B cell (primary cell): ENCODE measurements around the gene DOCK4. TPM values are rescaled to one million over a fixed set of nuclear protein-coding genes. Genes with fewer than 3 reads are reported as not detected.

Source experiments
- ATAC-seq: fragments of 200-7000 bp; cut with Tn5 transposase; one replicate; pipeline ENCODE4 v1.10.0; 2021; ENCODE audit warnings: low read depth, mild to moderate bottlenecking, moderate number of reproducible peaks, moderate library complexity
- CTCF ChIA-PET: fragments of 350-600 bp; sonication (Branson Sonifier 250); formaldehyde crosslinking; loops from one replicate; lab custom pipeline; 2021; ENCODE audit warnings: antibody characterized with exemption, inconsistent platforms; lab: Charles Lee
- POLR2A ChIA-PET: fragments of 350-600 bp; sonication (Branson Sonifier 250); formaldehyde crosslinking; loops from one replicate; lab custom pipeline; 2021; ENCODE audit warnings: antibody characterized with exemption; lab: Charles Lee
- DNase-seq: peaks from one replicate; pipeline ENCODE4 v3.0.0; 2013
- H2AFZ ChIP-seq: 2 replicates; pipeline ENCODE4 v1.6.1; 2012; ENCODE audit warnings: mild to moderate bottlenecking, low read depth, low read length; ENCODE audit not compliant: insufficient read depth, poor library complexity, severe bottlenecking
- H3K27ac ChIP-seq, 2 donors: 1 replicate in 1 of 2; 2 replicates in 1 of 2; pipeline ENCODE4 v1.5.1; 2012 to 2013; ENCODE audit warnings: low read length in 2 of 2, mild to moderate bottlenecking in 2 of 2, moderate library complexity in 1 of 2
- H3K27me3 ChIP-seq, 4 experiments: fragments of 200-600 bp in 1 of 4; sonication (generic) in 1 of 4; replicated peaks in 1 of 4; 1 replicate in 2 of 4; 2 replicates in 2 of 4; pipeline versions ENCODE4 v1.6.1 to v1.7.0; 2013 to 2016; ENCODE audit warnings: low read length in 3 of 4, mild to moderate bottlenecking in 2 of 4, mixed read lengths in 1 of 4, moderate library complexity in 1 of 4; ENCODE audit not compliant: insufficient read depth in 4 of 4, control insufficient read depth in 3 of 4; ENCODE audit errors: control extremely low read depth in 1 of 4
- H3K36me3 ChIP-seq, 2 experiments: replicated peaks in 1 of 2; 1 replicate in 1 of 2; 2 replicates in 1 of 2; pipeline versions ENCODE4 v1.6.1 to v1.7.1; 2013; ENCODE audit warnings: low read length in 1 of 2; ENCODE audit not compliant: insufficient read depth in 2 of 2, control insufficient read depth in 1 of 2; ENCODE audit errors: control extremely low read depth in 1 of 2, extremely low read depth in 1 of 2
- H3K4me1 ChIP-seq, 2 donors: fragments of 200-600 bp in 1 of 2; sonication (generic) in 1 of 2; 1 replicate in 1 of 2; 2 replicates in 1 of 2; pipeline versions ENCODE4 v1.5.1 to v1.6.1; 2013 to 2017; ENCODE audit warnings: low read length in 2 of 2; ENCODE audit not compliant: control insufficient read depth in 2 of 2, insufficient read depth in 2 of 2
- H3K4me2 ChIP-seq: replicated peaks from 2 replicates; pipeline ENCODE3; 2012; ENCODE audit warnings: mild to moderate bottlenecking, low read depth, low read length; ENCODE audit not compliant: poor library complexity, severe bottlenecking
- H3K4me3 ChIP-seq, 5 experiments: fragments of 200-600 bp in 1 of 5; sonication (generic) in 1 of 5; 1 replicate in 3 of 5; 2 replicates in 2 of 5; pipeline versions ENCODE4 v1.5.1 to v1.7.0; 2011 to 2016; ENCODE audit warnings: low read length in 4 of 5, mild to moderate bottlenecking in 4 of 5, low read depth in 2 of 5, control low read depth in 1 of 5, moderate library complexity in 1 of 5; ENCODE audit not compliant: insufficient read depth in 1 of 5; ENCODE audit errors: control extremely low read depth in 1 of 5, extremely low read depth in 1 of 5
- H3K79me2 ChIP-seq: fragments of 200-600 bp; sonication (generic); one replicate; pipeline ENCODE4 v1.6.0; 2016; ENCODE audit warnings: low read length; ENCODE audit not compliant: control insufficient read depth, insufficient read depth
- H3K9ac ChIP-seq: fragments of 200-600 bp; sonication (generic); 2 replicates; pipeline ENCODE4 v1.6.1; 2017; ENCODE audit warnings: mild to moderate bottlenecking, low read length, moderate library complexity
- H3K9me3 ChIP-seq, 3 donors: one replicate each; pipeline versions ENCODE4 v1.6.1 to v1.7.1; 2013; ENCODE audit warnings: low read length in 2 of 3; ENCODE audit not compliant: control insufficient read depth in 2 of 3, insufficient read depth in 1 of 3; ENCODE audit errors: control extremely low read depth in 1 of 3
- H4K20me1 ChIP-seq: 2 replicates; pipeline ENCODE4 v1.6.0; 2012; ENCODE audit warnings: mild to moderate bottlenecking, low read length; ENCODE audit not compliant: insufficient read depth, control insufficient read depth, poor library complexity, severe bottlenecking
- H3K27ac Mint-ChIP-seq: one replicate; pipeline ENCODE4 v1.8.0; 2021; ENCODE audit warnings: mixed read lengths
- H3K27me3 Mint-ChIP-seq: one replicate; pipeline ENCODE4 v1.8.0; 2021; ENCODE audit warnings: mixed read lengths
- H3K4me1 Mint-ChIP-seq: one replicate; pipeline ENCODE4 v1.8.0; 2021; ENCODE audit warnings: mixed read lengths
- H3K4me3 Mint-ChIP-seq: one replicate; pipeline ENCODE4 v1.8.0; 2021; ENCODE audit warnings: mixed read lengths
- H3K9me3 Mint-ChIP-seq: one replicate; pipeline ENCODE4 v1.8.0; 2022; ENCODE audit warnings: mixed read lengths; ENCODE audit not compliant: insufficient read depth
- EZH2 ChIP-seq: IDR thresholded peaks from 2 replicates; pipeline ENCODE4 v1.6.1; 2012; ENCODE audit warnings: borderline replicate concordance, low read depth, mild to moderate bottlenecking, moderate library complexity, low read length; ENCODE audit not compliant: insufficient read depth, poor library complexity, severe bottlenecking
- WGBS: methylation state at CpG from one replicate; pipeline ENCODE4 v1.1.5; 2013; ENCODE audit warnings: missing lambda C conversion rate; ENCODE audit not compliant: insufficient coverage; 5-methylcytosine and 5-hydroxymethylcytosine counted together
- intact Hi-C: fragments of 100-400 bp; cut with micrococcal nuclease; formaldehyde crosslinking; loops from one replicate; pipeline ENCODE4 v1.10.0; 2022
- polyA plus RNA-seq: library from polyadenylated mRNA; depleted of rRNA; stranded (reverse); fragments of >200 nt; gene quantifications from 2 replicates; pipeline ENCODE4 v1.2.3, GENCODE V29; 2012
- total RNA-seq, 2 donors: library from RNA; stranded (reverse); fragments of 120-200 nt in 1 of 2; gene quantifications; 1 replicate in 1 of 2; 2 replicates in 1 of 2; pipeline versions ENCODE4 v1.2.3 to v1.2.4, GENCODE V29; 2013 to 2022
- TF ChIP-seq, protein P1 (sequence below): fragments of 200-600 bp; IDR thresholded peaks from one replicate; pipeline ENCODE4 v1.8.0; 2022; ENCODE audit warnings: antibody characterized with exemption, mild to moderate bottlenecking

Gene DOCK4
- total and polyA plus RNA-seq, 2 donors (not counting 1 experiment from before 2014, with no cell fraction given), result 0.03 to 4.1 TPM

DNA sequence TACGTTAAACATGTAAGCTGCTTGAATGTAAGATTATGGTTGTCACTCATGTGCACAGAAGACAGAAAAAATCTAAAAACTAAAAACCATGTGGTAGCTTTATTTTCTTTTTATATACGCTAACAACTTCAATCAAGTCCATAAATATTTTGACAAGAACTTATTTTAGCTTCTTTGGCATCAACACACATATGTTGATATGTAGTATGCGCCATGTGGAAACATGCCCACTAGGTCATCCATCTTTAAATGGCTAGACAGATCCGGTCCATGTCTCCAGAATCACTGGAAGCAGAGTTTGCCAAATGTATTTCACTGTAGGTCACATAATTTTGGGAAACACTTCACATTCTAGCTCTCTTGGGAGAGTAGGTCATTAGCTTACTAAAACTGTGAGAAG, 382.4 kb downstream of the DOCK4 start:
- H4K20me1 ChIP-seq, result no peaks in the 10 kb centered on the region
- Mint-ChIP-seq H3K4me1 (no peaks in the 10 kb centered on the region), H3K27ac (no peak overlapping the region), H3K9me3 (peaks cover 6% of the 10 kb centered on the region), H3K4me3 (no peak overlapping the region), H3K27me3 (peaks cover 2% of the 10 kb centered on the region)
- CTCF ChIA-PET, result no interaction called here
- no peak overlapping the region for H3K4me2 ChIP-seq
- no peak overlapping the region for H2AFZ ChIP-seq
- no peaks in the 10 kb centered on the region for H3K79me2 ChIP-seq
- no peaks in the 10 kb centered on the region for H3K36me3 ChIP-seq
- no peak overlapping the region for H3K4me3 ChIP-seq
- H3K27me3 ChIP-seq, result no peaks in the 10 kb centered on the region
- no peaks in the 10 kb centered on the region for H3K9me3 ChIP-seq
- no peaks in the 10 kb centered on the region for H3K4me1 ChIP-seq
- TF ChIP-seq, protein P1, sequence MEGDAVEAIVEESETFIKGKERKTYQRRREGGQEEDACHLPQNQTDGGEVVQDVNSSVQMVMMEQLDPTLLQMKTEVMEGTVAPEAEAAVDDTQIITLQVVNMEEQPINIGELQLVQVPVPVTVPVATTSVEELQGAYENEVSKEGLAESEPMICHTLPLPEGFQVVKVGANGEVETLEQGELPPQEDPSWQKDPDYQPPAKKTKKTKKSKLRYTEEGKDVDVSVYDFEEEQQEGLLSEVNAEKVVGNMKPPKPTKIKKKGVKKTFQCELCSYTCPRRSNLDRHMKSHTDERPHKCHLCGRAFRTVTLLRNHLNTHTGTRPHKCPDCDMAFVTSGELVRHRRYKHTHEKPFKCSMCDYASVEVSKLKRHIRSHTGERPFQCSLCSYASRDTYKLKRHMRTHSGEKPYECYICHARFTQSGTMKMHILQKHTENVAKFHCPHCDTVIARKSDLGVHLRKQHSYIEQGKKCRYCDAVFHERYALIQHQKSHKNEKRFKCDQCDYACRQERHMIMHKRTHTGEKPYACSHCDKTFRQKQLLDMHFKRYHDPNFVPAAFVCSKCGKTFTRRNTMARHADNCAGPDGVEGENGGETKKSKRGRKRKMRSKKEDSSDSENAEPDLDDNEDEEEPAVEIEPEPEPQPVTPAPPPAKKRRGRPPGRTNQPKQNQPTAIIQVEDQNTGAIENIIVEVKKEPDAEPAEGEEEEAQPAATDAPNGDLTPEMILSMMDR, result no peak
- TF ChIP-seq EZH2, result no peak
- DNase-seq (no peak), ATAC-seq (no peak)
- no peak overlapping the region for H3K9ac ChIP-seq
- H3K27ac ChIP-seq, result no peak overlapping the region
- intact Hi-C loops, result no loop called here
- POLR2A ChIA-PET, result no interaction called here
- no CpG with 5 or more reads among the region's 4 CpGs for WGBS

DNA sequence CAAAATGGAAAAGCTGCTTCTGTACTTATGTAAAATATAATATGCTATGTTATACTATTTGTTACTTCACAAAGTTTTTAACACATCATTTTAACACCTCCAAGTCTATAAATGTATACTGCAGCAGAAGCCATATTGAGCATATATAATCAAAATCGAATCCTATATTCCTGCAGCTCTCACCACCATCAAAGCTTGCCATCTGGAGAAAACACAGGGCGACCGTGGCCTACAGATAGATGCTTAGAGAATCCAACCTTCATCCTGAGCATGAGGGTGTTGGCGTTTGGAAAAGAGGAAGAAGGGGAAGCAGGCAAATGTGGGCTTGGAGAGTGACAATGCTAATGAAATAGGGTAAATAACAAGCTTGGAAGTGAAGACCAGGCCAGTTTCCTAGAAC, 385.2 kb downstream of the DOCK4 start:
- Histone ChIP-seq H2AFZ (no peak overlapping the region), H3K27ac (no peak overlapping the region), H3K4me3 (no peak overlapping the region), H3K4me2 (no peak overlapping the region), H3K9me3 (no peaks in the 10 kb centered on the region), H4K20me1 (no peaks in the 10 kb centered on the region), H3K27me3 (peaks cover 0 to 3% (median 0%) of the 10 kb centered on the region in 4 experiments), H3K36me3 (no peaks in the 10 kb centered on the region), H3K4me1 (no peaks in the 10 kb centered on the region), H3K9ac (no peak overlapping the region), H3K79me2 (no peaks in the 10 kb centered on the region)
- H3K27ac Mint-ChIP-seq, result no peak overlapping the region
- no CpG with 5 or more reads among the region's 4 CpGs for WGBS
- peaks cover under 1% of the 10 kb centered on the region for H3K9me3 Mint-ChIP-seq
- no peak overlapping the region for H3K4me3 Mint-ChIP-seq
- H3K4me1 Mint-ChIP-seq, result no peaks in the 10 kb centered on the region
- intact Hi-C loops, result no loop called here
- DNase-seq (no peak), ATAC-seq (no peak)
- ChIA-PET POLR2A (no interaction called here), CTCF (no interaction called here)
- no peaks in the 10 kb centered on the region for H3K27me3 Mint-ChIP-seq
- TF ChIP-seq EZH2, result no peak
- TF ChIP-seq, protein P1, result no peak
